HG03135 (cell line): ENCODE data around the gene ZNF324.
"Not testable (repeated sequence)": the region's sequence is repeated elsewhere in the genome, so short reads cannot be mapped to it uniquely, and the experiment has no call there.

Experiments
- ATAC-seq: cut with Tn5 transposase; IDR thresholded peaks from one replicate; pipeline ENCODE4 v1.9.1; 2021; ENCODE audit warnings: mild to moderate bottlenecking, moderate library complexity; ENCODE audit not compliant: unreplicated experiment

Gene ZNF324

DNA sequence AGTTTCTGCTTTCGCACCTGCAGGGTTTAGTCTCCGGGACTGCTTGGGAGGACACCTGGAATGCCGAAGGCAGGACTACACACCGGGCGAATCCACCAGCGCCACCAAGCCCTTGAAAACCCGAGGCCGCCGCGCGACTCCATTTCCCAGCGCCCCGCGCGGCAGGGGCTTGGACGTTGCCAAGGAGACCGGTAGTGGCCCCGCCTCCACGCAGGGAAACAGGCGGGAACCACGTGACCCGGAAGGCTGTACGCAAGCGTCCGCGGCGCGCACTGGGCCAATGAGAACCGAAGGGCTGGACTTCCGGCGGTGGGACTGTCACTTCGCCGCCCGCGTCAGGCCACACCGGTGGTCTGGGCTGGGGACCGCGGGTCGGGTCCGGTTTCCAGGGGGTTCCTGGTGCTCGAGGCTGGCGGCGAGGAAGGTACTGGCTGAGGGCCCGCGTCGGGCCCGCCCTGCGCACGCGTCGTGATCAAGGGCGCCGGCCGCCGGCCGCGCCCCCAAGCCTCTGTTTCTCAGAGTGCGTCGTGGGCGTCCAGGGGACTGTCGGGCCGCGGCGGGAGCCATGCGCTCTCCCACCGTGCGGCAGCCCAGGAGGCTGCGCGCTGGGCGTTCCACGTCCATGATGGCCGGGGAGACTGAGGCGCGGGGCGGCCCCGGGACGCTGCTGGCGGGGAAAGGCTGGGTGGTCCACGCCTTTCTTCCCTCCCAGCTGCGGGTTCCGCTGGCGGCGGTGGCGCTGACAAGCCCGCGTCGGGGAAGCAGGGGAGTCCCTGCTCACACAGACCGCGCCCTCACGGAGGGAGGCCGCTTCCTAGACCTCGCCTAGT lies at the start of gene ZNF324:
ZNF324 (plus strand) TSS at position 321 of the 830 bp plus-strand sequence. CDS start 2,106 bp downstream, outside the sequence.
- ATAC-seq: peak; percentile 84

DNA sequence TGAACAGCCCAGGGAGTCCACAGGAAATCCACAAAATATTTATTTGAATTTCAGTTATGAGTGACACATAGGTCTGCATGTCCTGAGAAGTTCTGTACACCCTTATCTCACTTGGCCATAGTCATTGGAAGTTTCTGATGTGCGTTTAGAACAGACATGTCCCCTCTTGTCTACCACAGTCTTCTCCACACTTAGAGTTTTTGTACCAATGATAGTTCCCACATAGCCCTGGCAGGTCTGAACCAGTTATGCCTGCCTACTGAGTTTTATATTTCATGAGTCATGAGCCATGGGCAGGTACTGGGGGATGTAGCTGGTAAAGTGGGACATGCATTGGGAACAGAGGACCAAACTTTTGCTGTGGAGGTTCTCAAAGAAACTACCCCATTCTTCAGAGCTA lies 38.3 kb upstream of the ZNF324 start:
- ATAC-seq: no peak

DNA sequence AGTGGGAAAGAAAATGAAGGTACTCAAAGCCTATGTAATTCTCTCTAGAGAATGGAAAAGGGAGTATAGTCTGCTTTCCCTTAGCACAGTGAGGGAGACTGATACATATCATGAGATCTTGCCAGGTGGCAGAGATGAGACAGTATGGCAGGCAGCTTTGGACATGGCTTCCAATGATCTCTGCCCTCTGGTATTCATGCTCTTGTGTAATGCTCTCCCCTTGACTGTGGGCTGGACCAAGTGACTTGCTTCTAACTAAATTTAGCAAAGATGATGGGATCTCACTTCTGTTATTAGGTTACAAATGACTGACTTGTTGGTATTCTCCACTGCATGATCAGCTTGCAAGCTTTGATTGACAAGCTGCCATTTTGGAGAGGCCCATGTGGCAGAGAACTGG lies 37.1 kb upstream of the ZNF324 start:
- no peak for ATAC-seq

DNA sequence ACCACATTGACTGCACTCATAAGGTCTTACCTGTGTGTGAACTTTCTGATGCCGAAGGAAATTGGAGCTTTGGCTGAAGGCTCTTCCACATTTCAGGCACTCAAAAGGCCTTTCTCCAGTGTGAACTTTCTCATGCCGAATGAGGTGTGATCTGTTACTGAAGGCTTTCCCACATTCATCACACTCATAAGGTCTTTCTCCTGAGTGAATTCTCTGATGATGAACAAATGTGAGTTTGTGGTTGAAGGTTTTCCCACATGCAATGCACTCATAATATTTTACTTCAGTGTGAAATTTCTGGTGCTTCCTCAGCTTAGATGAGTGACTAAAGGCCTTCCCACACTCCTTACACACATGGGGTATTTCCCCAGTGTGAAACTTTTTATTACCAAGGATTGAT lies 32.7 kb upstream of the ZNF324 start:
- no peak for ATAC-seq

GRCh38 chr19:58439576-58440554 lies 27.0 kb upstream of the ZNF324 start, which contains the start of gene ZNF132:
Gene ZNF132, minus strand, starts transcription at chr19:58440153. Its CDS starts 332 bp downstream, at chr19:58439821.
- ATAC-seq: peak; percentile 94

DNA sequence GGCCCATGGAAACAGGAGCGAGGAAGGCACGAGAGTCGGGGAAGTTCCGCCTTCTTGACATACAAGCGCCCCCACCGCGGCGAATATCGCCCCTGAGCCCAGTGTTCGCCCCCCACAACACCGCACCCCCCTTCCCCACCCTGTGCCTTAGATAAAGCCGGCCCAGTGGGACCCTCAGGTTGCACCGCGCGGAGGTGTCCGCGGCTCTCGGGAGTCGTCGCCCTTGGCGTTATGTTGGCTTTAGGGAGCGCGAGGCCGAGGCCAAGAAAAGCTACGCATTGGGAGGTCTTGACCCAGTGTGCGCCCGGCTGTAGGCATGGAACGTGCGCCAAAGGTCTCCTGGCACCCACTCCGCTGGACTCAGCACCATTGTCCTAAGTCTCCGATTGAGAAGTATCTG lies 26.3 kb upstream of the ZNF324 start:
- no peak for ATAC-seq

- ATAC-seq: not testable (repeated sequence)
These were observed 23.9 kb upstream of the ZNF324 start for GRCh38 chr19:58442986-58443385.

GRCh38 chr19:58448860-58449259 lies 18.0 kb upstream of the ZNF324 start:
- not testable (repeated sequence) for ATAC-seq

- not testable (repeated sequence) for ATAC-seq
These were observed 16.9 kb upstream of the ZNF324 start for GRCh38 chr19:58449980-58450379.

DNA sequence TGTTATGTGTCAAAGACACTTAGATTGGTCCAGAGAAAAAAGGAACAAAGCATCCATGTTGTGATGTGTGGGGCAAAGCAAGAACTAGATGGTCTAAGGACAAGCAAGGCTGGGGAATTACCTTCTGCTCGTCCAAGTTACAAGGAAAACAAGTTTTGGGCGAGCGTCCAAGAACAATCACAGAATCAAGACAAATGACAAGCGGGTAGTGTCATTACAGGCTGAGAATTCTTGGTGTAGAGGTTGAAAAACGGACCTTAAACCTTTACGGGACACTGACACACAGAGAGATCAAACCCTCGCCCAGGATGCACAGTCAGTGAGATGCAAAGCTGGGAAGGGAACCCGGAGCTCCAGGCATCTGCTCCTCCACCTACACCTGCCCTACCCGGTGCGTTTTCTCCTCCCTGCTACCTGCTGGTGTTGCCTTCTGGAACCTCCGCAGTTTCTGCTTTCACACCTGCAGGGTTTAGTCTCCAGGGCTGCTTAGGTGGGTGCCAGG lies 16.0 kb upstream of the ZNF324 start:
- ATAC-seq: peak; percentile 9

DNA sequence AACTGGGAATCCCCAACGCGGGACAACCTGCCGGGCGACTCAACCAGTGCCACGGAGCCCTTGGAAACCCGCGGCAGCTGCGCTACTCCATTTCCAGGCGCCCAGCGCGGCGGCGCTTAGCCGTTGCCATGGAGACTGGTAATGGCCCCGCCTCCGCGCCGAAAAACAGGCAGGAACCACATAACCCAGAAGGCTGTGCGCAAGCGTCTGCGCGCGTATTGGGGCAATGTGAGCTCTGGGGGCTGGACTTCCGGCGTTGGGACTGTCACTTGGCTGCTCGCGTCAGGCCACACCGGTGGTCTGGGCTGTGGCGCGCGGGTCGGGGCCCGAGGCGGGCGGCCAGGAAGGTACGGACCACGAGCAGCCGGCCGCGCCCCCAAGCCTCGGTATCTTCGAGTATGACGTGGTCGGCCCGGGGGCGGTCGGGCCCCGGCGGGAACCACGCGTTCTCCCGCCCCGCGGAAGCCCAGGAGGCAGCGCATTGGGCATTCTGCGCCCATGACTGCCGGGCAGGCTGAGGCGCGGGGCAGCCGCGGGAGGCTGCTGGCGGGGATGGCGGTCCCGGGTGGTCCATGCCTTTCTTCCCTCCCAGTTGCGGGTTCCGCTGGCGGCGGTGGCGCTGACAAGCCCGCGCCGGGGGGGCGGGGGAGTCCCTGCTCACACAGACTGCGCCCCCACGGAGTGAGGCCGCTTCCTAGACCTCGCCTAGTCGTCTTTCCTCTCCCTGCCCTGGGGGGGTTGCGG lies 15.3 kb upstream of the ZNF324 start, which contains the start of gene ZNF324B:
ZNF324B (plus strand) TSS at position 265 of the 744 bp plus-strand sequence. CDS start 2,080 bp downstream, outside the sequence.
- ATAC-seq: peak; percentile 92

GRCh38 chr19:58453743-58454142 lies 13.1 kb upstream of the ZNF324 start:
- no peak for ATAC-seq

GRCh38 chr19:58455306-58455705 lies 11.6 kb upstream of the ZNF324 start:
- ATAC-seq: no peak

DNA sequence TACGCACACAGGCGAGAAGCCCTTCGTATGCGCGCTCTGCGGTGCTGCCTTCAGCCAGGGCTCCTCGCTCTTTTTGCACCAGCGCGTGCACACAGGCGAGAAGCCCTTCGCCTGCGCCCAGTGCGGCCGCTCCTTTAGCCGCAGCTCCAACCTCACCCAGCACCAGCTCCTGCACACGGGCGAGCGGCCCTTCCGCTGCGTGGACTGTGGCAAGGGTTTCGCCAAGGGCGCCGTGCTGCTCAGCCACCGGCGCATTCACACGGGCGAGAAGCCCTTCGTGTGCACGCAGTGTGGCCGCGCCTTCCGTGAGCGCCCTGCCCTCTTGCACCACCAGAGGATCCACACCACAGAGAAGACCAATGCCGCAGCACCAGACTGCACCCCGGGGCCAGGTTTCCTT lies 10.8 kb upstream of the ZNF324 start:
- ATAC-seq: no peak

- no peak for ATAC-seq
These were observed 6.8 kb upstream of the ZNF324 start for GRCh38 chr19:58460039-58460438.

DNA sequence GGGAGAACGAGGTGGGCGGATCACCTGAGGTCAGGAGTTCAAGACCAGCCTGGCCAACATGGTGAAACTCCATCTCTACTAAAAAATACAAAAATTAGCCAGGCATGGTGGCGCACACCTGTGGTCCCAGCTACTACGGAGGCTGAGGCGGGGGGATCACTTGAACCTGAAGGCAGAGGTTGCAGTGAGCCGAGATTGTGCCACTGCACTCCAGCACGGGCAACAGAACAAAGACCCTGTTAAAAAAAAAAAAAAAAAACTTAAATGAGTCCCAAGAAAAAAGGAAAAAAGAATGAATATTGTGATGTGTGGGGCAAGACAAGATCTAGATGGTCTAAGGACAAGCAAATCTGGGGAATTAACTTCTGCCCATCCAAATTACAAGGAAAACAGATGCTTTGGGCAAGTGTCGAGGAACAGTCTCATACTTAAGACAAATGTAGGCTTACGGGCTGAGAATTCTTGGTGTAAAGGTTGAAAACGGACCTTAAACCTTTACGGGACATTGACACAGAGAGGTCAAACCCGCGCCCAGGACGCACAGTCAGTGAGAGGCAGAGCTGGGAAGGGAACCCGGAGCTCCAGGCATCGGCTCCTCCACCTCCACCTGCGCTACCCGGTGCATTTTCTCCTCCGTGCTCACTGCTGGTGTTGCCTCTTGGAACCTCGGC lies 656 bp upstream of the ZNF324 start:
- peak; percentile 23 for ATAC-seq

DNA sequence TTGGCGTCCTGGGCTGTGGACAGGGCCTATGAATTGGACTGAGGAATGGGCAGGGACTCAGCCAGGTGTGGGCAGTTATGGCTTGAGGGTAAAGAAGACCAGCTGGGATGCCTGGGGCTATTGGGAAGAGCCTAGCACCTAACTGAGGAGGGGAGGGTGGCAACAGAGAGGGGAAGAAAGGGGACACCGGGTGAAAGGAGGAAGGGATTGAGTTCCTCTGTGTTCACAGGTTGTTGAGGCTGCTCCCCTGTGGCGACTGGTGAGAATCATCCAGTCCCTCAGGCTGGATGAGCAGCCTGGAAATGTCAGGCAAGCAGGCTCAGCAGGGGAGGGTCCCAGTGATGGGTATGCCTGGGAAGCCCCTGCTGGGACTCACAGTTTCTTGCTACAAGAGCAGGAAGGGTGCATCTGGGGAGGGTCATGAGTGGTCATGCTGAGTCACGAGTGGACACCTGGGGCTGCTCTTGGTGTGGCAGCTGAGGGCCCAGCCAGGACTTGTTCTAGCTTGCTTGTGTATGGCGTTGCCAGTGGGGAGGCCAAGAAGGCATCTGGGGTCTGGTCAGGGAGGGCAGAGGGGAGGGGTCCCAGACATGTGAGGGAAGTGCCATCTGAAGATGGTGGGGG lies 1.4 kb downstream of the ZNF324 start:
- no peak for ATAC-seq

GRCh38 chr19:58469241-58470013 lies 2.5 kb downstream of the ZNF324 start:
- ATAC-seq: no peak
